ENCODE results near the gene DKC1. TPM values are rescaled to one million over a fixed set of nuclear protein-coding genes. Genes with fewer than 3 reads are reported as not detected.
A peak's percentile ranks its signal among the peaks of the same experiment; 100 is the strongest.

DKC1 gene
- total and polyA plus RNA-seq, 2 of the 4 experiments (the other 2 are of a cell fraction) = 49.9 to 63.8 TPM

GRCh38 chrX:154735695-154736393 is 26.8 kb upstream of the DKC1 start:
- CTCF ChIA-PET = no interaction called here
- peak; percentile 58 for ATAC-seq (ENCODE audit: low read depth)

More at GRCh38 chrX:154735695-154736393, 26.8 kb upstream of the DKC1 start:
- TF ChIP-seq CTCF (conservative IDR thresholded peaks at IDR 0.05; ENCODE audit: low read depth, low read length) (no peak), RCOR1 (IDR thresholded peaks at IDR 0.05; ENCODE audit: insufficient replicate concordance, low read length) (peak; percentile 11), MAZ (IDR thresholded peaks at IDR 0.05; ENCODE audit: borderline replicate concordance, low read depth, low read length) (0 out of 2 replicates have a peak, but pooled peaks have one; percentile 36), BHLHE40 (IDR thresholded peaks at IDR 0.05; ENCODE audit: low read depth, low read length) (no peak)
- intact Hi-C loops (cut with micrococcal nuclease) (no loop called here), in situ Hi-C loops (cut with MboI; ENCODE audit: low sequenced_read_pairs) (loop anchor here (25.0 kb wide), 1 partner anchor 149 kb away; the partner anchor contains the start of gene CTAG1A), dilution Hi-C loops (cut with HindIII; ENCODE audit: low sequenced_read_pairs, unreplicated experiment) (no loop called here)
- peak overlapping the region; percentile 69; the same call in 1 of the 2 replicates for H4K91ac ChIP-seq (ENCODE audit: insufficient read depth, low read depth, low read length)
- peak overlapping the region; percentile 51 for H3K4ac ChIP-seq (ENCODE audit: low read depth, low read length)
- no peaks in the 10 kb centered on the region for H3K9me3 ChIP-seq (ENCODE audit: control insufficient read depth, insufficient read depth, low read length)
- 0 out of 2 replicates have a peak overlapping the region, but pooled peaks have one; percentile 7 for H3K14ac ChIP-seq (replicated peaks; ENCODE audit: low read depth, low read length)
- peak; percentile 93 for DNase-seq
- H2BK20ac ChIP-seq (ENCODE audit: low read depth, low read length) = peak overlapping the region; percentile 69
- H3K4me3 ChIP-seq (ENCODE audit: insufficient read depth, low read depth, low read length) = no peak overlapping the region
- 0 out of 2 replicates have a peak, but pooled peaks cover 3% of the 10 kb centered on the region for H3K9me1 ChIP-seq (ENCODE audit: insufficient read depth, low read length)
- peak overlapping the region; percentile 49; the same call in 1 of the 2 replicates for H3K23ac ChIP-seq (ENCODE audit: low read depth, low read length)
- no peaks in the 10 kb centered on the region for H3K27me3 ChIP-seq (ENCODE audit: control insufficient read depth, insufficient read depth, low read length)
- H3K27ac ChIP-seq (ENCODE audit: insufficient read depth, low read length) = peak overlapping the region; percentile 85
- no peak overlapping the region; the same call in 1 of the 2 replicates for H3K9ac ChIP-seq (ENCODE audit: low read depth, low read length)
- peak overlapping the region; percentile 87 for H2BK5ac ChIP-seq (ENCODE audit: low read depth, low read length, poor library complexity, severe bottlenecking)
- H3K79me1 ChIP-seq (ENCODE audit: low read depth in 1 of 2, low read length in 2 of 2) = peaks cover 0 to 3% of the 10 kb centered on the region in 2 experiments; a peak in 2 of 4 replicates
- peak overlapping the region; percentile 34; the same call in 1 of the 2 replicates for H3K56ac ChIP-seq (ENCODE audit: extremely low read depth, insufficient read depth, low read length)
- peak overlapping the region in 1 of 2 experiments; percentile 28; a peak in 1 of 4 replicates for H4K8ac ChIP-seq (ENCODE audit: low read depth in 2 of 2, low read length in 2 of 2)
- no CpG with 5 or more reads among the region's 7 CpGs for WGBS, 2 experiments (ENCODE audit: extremely low coverage in 2 of 2, insufficient read length in 1 of 2)
- H2BK15ac ChIP-seq (ENCODE audit: low read depth, low read length) = peak overlapping the region; percentile 69; the same call in 2 of the 3 replicates
- H3K4me2 ChIP-seq (ENCODE audit: low read depth, low read length) = peak overlapping the region; percentile 24; the same call in 1 of the 2 replicates
- 0 out of 2 replicates have a peak overlapping the region, but pooled peaks have one; percentile 20 for H2AK5ac ChIP-seq (ENCODE audit: low read depth, low read length)
- no TSS peak for BruUV-seq (replicated peaks)
- peak overlapping the region; percentile 55 for H3K18ac ChIP-seq (ENCODE audit: low read depth, low read length)
- H4K5ac ChIP-seq (ENCODE audit: low read depth, low read length) = peak overlapping the region; percentile 44; the same call in 1 of the 2 replicates
- no peak overlapping the region for H2AK9ac ChIP-seq (replicated peaks; ENCODE audit: low read depth, low read length, poor library complexity)
- H2BK120ac ChIP-seq (ENCODE audit: low read depth, low read length) = peak overlapping the region; percentile 69
- POLR2A ChIA-PET (ENCODE audit: unreplicated experiment) = no interaction called here
- H3K4me1 ChIP-seq (ENCODE audit: control insufficient read depth, insufficient read depth, low read length) = peaks cover 16% of the 10 kb centered on the region
- no peak overlapping the region for H2AFZ ChIP-seq (replicated peaks; ENCODE audit: low read length, poor library complexity)
- no peaks in the 10 kb centered on the region for H3K36me3 ChIP-seq (ENCODE audit: control insufficient read depth, insufficient read depth, low read length)
- H4K20me1 ChIP-seq (ENCODE audit: insufficient read depth, low read length) = no peaks in the 10 kb centered on the region
